Measurements from ENCODE around the gene PIGM.

PIGM gene

DNA sequence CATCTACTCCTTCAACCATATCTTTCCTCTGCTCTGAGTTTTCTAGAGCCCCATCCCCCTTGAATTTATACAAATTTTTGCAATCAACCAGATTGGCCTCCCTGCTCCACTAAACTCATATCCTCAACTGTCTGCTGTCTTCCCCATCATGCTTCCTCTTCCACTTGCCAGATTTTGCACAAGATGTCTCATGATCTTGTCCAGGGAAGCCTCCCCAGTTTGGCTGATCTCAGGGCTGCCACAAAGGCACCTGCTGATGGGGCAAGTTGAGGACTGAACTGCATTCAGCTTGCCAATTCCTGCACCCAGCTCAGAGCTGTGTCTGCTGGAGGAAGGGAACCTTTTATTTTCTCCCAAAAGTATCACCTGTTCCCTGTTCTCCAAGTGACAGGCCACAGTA, 45.7 kb upstream of the PIGM start:
- no peaks in the 10 kb centered on the region for H3K4me1 Mint-ChIP-seq
- H3K9me3 Mint-ChIP-seq, result no peaks in the 10 kb centered on the region
- no peak overlapping the region for H3K4me3 Mint-ChIP-seq
- peaks cover 84% of the 10 kb centered on the region for H3K27me3 Mint-ChIP-seq (ENCODE audit: low read depth)
- no peak for TF ChIP-seq CTCF (IDR thresholded peaks at IDR 0.05; ENCODE audit: unreplicated experiment in 3 of 3)
- H3K36me3 Mint-ChIP-seq (ENCODE audit: low read depth), result no peaks in the 10 kb centered on the region
- no peak overlapping the region for H3K27ac Mint-ChIP-seq

- no peak for TF ChIP-seq CTCF (IDR thresholded peaks at IDR 0.05; ENCODE audit: unreplicated experiment in 3 of 3)
- H3K36me3 Mint-ChIP-seq (ENCODE audit: low read depth), result no peaks in the 10 kb centered on the region
- H3K27ac Mint-ChIP-seq, result no peak overlapping the region
- no peaks in the 10 kb centered on the region for H3K9me3 Mint-ChIP-seq
- peaks cover 82% of the 10 kb centered on the region for H3K27me3 Mint-ChIP-seq (ENCODE audit: low read depth)
- no peaks in the 10 kb centered on the region for H3K4me1 Mint-ChIP-seq
- no peak overlapping the region for H3K4me3 Mint-ChIP-seq
Measured at GRCh38 chr1:160076295-160076694, 44.5 kb upstream of the PIGM start.

DNA sequence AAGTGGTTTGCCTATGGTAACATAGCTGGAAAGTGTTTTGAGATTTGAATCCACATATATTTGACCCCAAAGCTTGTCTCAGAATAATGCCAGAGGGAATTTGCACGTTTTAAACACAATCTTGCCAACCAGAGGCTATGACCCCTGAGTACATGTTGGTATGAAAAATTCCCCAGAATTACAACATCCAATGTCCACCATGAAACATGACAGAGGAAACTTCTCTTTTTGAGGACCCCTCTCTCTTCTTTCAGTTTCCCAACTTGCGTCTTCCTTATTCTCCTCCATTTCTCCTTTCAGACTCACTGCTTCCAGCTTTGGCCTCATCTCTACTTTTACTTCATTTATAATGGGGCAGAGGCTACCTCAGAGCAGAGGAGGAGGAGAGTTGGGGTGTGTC, 44.0 kb upstream of the PIGM start:
- Mint-ChIP-seq H3K27ac (no peak overlapping the region), H3K4me1 (no peaks in the 10 kb centered on the region), H3K27me3 (ENCODE audit: low read depth) (peaks cover 81% of the 10 kb centered on the region), H3K4me3 (no peak overlapping the region), H3K9me3 (no peaks in the 10 kb centered on the region), H3K36me3 (ENCODE audit: low read depth) (no peaks in the 10 kb centered on the region)
- TF ChIP-seq CTCF (IDR thresholded peaks at IDR 0.05; ENCODE audit: unreplicated experiment in 3 of 3), result no peak

- Mint-ChIP-seq H3K27ac (no peak overlapping the region), H3K36me3 (ENCODE audit: low read depth) (no peaks in the 10 kb centered on the region), H3K4me3 (no peak overlapping the region), H3K9me3 (no peaks in the 10 kb centered on the region), H3K27me3 (ENCODE audit: low read depth) (peaks cover 79% of the 10 kb centered on the region), H3K4me1 (peaks cover 7% of the 10 kb centered on the region)
- TF ChIP-seq CTCF (IDR thresholded peaks at IDR 0.05; ENCODE audit: unreplicated experiment in 3 of 3), result no peak
Measured at GRCh38 chr1:160074865-160075264, 43.1 kb upstream of the PIGM start.

DNA sequence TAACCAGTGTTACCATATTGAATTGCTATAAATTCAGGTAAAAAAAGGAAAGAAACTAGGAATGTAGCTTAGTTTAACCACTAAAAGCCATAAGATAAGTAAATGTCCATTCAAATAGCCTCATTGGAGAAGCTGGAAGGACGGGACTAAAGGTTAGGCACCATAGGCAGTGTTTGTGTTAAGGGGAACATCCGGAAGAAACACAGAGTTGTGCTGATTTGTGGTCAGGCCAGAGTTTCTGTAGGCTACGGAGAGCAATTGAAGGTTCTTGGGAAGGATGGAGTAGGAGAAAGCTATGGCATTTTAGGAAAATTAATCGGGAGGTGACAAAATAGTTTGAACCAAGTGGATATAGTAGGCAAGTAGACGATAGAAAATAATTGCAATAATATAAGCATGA, 39.5 kb upstream of the PIGM start:
- H3K27me3 Mint-ChIP-seq (ENCODE audit: low read depth), result peaks cover 70% of the 10 kb centered on the region
- no peaks in the 10 kb centered on the region for H3K9me3 Mint-ChIP-seq

More for the DNA sequence above, 39.5 kb upstream of the PIGM start:
- H3K36me3 Mint-ChIP-seq (ENCODE audit: low read depth), result no peaks in the 10 kb centered on the region
- no peak overlapping the region for H3K4me3 Mint-ChIP-seq
- H3K27ac Mint-ChIP-seq, result no peak overlapping the region
- TF ChIP-seq CTCF (IDR thresholded peaks at IDR 0.05; ENCODE audit: unreplicated experiment in 3 of 3), result no peak
- peaks cover 18% of the 10 kb centered on the region for H3K4me1 Mint-ChIP-seq
